Measurements from ENCODE around the gene CYFIP2. TPM values are rescaled to one million over a fixed set of nuclear protein-coding genes. Genes with fewer than 3 reads are reported as not detected.

CYFIP2 gene
- total and polyA plus RNA-seq, 2 of the 8 experiments (the other 6 are each of a cell fraction or from before 2014, with no cell fraction given): 45.1 to 80.6 TPM

DNA sequence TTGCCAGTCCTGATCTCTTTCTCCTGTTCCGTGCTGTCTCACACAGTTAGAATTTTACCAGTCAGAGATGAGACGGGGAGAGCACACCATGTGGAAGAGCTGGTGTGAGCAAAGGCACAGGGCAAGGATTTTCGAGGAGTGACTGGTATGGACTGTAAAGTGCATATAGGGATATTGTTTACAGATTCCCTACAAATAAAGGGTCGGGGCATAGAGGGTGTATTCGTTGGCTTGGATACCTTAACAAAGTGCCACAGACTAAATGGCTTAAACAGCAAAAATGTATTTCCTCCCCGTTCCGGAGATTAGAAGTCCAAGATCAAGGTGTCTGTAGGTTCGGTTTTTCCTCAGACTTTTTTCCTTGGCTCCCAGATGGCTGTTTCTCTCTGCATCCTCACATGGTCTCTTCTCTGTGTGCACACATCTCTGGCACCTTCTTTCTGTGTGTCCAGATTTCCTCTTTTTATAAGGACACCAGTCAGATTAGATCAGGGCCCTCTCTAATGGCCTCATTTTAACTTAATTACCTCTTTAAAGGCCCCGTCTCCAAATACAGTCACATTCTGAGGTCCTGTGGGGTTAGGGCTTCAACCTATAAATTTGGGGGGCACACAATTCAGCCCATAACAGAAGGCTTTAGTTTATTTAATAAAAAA lies 23.4 kb downstream of the CYFIP2 start (continued):
- TF ChIP-seq TAF7 (optimal IDR thresholded peaks at IDR 0.05; ENCODE audit: borderline replicate concordance, low read depth, low read length) (no peak), RBBP5 (IDR thresholded peaks at IDR 0.05; ENCODE audit: borderline replicate concordance, low read depth, low read length) (no peak), TEAD4 (IDR thresholded peaks at IDR 0.05; ENCODE audit: low read depth, low read length) (no peak), EGR1 (IDR thresholded peaks at IDR 0.05; ENCODE audit: borderline replicate concordance, low read depth, low read length) (no peak), CBX5 (IDR thresholded peaks at IDR 0.05; ENCODE audit: low read depth, low read length) (no peak)

All from H1 (cell line).